NCI-H187 treated with DMSO at 0.1 percent for 48 hours (cell line): ENCODE measurements around the gene OR7G1.

ENCODE experiments used
- DNase-seq: peaks from one replicate; lab custom pipeline; 2025; lab: John Stamatoyannopoulos, UW

OR7G1 gene, protein sequence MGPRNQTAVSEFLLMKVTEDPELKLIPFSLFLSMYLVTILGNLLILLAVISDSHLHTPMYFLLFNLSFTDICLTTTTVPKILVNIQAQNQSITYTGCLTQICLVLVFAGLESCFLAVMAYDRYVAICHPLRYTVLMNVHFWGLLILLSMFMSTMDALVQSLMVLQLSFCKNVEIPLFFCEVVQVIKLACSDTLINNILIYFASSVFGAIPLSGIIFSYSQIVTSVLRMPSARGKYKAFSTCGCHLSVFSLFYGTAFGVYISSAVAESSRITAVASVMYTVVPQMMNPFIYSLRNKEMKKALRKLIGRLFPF

DNA sequence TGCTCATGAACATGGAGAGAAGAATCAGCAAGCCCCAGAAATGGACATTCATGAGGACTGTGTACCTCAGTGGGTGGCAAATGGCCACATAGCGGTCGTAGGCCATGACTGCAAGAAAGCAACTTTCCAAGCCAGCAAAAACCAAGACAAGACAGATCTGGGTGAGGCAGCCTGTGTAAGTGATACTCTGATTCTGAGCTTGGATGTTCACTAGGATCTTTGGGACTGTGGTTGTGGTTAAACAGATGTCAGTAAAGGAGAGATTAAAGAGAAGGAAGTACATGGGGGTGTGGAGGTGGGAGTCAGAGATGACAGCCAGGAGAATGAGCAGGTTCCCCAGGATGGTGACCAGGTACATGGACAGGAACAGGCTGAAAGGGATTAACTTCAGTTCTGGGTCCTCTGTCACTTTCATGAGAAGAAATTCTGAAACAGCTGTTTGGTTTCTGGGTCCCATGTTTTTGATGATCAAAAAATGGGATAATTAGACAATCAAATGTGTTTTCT lies at the start of gene OR7G1:
OR7G1 (minus strand) TSS at position 457 of the 507 bp plus-strand sequence; CDS start at position 457, 0 bp downstream.
- no peak for DNase-seq

DNA sequence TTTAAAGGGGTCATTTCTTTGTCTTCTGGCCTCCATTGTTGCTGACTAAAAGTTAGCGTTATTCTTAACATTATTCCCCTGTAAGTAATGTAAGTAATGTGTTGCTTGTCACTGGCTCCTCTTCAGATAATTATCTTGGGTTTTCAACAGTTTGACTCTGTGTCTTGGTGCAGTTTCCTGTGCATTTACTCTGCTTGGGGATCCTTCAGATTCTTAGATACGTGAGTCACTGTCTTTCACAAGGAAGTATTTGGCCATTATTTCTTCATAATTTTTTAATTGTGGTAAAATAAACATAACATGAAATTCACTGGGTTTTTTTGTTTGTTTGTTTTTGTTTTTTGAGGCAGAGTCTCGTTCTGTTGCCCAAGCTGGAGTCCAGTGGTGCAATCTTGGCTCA lies 49.7 kb upstream of the OR7G1 start:
- DNase-seq, result no peak

DNA sequence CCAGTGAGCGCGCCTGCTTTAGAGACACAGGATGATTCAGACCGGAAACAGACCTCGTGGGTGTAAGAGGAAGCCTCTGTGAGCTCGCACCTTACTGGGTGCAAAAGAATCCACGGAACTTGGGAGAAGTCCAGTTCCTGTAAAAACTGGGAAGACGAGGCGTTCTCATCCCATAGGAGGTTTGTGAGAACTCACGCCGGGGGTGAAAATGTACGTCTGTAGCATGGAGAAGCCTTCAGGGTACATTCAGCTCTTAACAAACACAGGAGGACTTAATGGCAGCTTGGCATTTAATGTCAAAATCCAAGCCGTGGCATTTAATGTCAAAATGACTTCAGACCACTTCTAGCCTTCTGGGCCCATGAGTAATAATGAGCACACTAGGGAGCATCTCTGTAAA lies 45.9 kb upstream of the OR7G1 start:
- no peak for DNase-seq

DNA sequence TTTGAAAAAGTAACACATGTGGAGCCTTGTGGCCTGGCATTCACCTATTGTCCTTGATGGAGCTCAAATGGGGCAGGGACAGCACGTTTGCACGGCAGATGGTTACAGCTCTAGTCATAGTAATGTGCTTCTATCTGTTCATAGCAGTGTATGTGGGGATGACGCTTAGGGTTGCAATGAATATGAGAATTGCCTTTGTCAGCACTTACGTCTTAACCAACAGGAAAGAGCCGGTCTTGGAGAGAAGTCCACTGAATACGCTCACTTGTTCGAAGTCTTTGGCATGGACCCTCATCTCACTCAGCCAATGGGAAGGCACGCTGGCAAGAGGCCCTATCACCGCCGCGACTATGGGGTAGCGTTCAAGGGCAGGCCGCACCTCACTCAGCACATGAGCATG lies 44.3 kb upstream of the OR7G1 start:
- no peak for DNase-seq

DNA sequence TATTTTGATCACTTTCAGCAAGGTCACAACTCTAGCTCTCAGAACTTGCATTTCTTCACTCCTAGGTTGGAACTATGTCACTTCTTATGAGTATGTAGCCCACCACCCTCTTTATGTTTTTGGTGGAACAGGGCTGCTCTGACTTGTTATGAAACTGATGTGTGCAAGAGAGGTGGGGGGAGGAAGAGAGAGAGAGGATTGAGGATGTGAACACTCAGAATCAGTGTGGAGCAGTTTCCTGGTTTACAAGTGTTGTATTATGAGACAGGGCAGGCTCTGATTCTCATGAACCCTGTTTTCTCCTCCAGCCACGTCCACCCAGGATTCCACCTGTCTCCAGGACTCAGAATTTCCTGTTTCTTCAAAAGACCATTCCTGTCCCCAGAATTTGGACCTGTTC lies 40.7 kb upstream of the OR7G1 start:
- DNase-seq, result no peak

DNA sequence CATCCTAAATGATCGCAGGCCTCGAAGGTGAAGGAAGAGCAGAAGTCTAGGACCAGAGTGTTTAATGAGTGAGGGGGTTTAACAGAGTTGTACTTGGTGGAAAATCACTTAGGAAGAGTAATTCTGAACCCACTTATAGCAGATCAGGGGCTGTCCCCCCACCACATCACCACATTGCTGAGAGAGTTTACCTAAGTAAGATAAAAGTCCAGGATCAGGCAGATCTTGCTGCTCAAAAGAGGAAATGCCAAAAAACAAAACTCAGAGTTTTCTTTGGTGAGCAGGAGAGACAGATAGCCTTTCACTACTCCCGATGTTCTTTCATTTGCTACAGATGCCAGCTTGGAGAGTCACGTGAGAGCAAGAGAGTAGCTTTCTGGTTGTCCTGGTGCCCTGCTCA lies 40.0 kb upstream of the OR7G1 start:
- DNase-seq, result no peak

DNA sequence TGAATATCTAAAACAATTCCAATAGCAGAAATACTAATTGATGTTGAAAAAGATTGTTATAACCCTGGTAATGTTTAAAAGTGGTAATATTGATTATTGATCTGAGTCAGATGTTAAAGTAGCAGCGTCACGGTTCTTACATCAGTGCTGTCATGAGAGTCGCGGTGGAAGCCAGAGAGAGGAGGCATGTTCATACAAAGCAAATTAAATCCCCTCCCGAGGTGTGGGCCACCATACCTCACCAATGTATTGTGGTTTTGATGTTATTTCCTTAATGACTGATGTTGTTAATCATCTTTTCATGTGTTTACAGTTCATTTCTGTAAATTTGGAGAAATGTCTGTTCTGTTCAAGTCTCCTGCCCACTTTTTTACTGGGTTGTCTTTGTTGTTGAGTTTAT lies 35.8 kb upstream of the OR7G1 start:
- no peak for DNase-seq

DNA sequence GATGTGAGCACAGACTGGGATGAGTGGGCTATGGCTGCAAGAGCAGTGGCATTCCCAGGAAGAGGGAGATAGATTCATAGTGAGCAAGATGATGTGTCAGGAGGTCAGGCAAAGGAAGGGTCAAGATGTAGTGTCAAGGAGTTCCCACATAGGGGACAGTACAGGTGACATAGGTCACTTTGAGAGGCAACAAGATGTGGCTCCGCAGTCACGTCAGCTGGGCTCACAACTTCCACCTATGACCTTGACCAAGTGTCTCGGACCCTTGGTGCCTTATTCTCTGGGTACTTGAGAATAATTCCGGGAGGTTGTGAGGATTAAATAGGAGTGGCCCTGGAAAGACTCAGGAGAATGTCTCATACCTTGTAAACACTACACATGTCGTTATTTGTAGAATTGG lies 35.1 kb upstream of the OR7G1 start:
- DNase-seq, result no peak

DNA sequence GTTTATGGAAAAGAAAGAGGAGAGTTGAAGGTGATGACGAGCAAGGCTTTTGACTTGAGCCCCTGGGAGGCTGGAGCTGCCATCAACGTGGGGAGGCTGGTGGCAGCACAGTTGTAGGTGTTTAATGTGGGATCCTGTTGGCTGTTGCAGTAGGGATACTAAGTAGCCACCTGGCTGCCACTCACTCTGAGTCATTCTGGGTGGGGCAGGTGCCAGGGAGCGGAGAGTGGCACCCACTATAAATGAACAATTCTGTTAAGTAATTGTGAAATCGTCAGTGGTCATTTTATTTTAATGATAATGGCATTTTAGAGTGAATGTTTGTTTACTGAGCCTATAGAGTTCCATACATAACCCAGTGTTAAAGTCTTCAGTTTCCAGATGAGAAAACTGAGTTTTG lies 34.4 kb upstream of the OR7G1 start:
- DNase-seq, result no peak

DNA sequence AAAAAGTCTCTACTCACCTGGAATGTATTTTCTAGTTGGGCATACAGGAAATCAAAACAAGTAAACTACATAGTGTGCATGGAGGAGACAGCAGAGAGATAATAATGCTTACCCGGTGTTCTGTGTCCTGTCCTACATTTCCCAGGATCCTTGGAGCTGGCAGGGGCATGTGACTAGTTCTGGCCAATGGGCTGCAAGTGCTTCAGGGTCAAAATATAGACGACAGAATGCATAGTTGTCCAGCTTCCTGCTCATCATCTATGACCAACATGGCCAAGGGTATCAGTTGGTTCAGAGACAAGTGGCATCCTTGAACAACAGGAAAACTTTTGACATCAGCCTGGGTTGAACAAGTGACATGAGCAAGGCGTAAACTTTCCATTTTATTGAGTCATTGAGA lies 33.1 kb upstream of the OR7G1 start:
- DNase-seq, result no peak

DNA sequence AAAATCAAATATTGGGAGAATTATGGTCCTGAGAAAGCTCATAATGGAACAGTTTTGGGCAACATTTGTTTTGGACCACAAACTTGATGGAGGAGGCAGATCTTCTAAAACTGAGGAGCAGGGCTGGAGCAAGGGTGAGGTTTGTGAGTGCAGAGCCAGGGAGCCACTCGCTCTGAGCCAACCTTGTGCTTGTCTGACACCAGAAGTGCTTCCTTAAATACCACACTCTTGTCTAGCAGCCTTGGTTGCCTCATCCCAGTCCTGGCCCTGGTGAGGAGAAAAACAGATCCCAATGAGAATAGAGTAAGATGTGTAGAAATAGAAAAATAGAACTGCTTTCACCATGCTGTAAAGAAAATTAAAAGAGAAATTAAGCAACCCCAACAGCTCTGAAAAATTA lies 31.3 kb upstream of the OR7G1 start:
- DNase-seq, result no peak

DNA sequence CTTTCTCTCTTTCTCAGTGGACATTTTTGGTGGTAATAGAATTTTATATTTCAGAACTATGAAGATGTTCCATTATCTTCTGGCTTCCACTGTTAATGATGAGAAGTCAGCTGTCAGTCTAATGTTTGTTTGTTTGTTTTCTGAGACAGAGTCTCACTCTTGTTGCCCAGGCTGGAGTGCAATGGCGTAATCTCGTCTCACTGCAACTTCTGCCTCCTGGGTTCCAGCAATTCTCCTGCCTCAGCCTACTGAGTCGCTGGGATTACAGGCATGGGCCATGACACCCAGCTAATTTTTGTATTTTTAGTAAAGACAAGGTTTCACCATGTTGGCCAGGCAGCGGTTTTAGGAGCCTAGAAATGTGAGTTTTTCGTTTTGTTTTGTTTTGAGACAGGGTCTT lies 29.4 kb upstream of the OR7G1 start:
- DNase-seq, result no peak

DNA sequence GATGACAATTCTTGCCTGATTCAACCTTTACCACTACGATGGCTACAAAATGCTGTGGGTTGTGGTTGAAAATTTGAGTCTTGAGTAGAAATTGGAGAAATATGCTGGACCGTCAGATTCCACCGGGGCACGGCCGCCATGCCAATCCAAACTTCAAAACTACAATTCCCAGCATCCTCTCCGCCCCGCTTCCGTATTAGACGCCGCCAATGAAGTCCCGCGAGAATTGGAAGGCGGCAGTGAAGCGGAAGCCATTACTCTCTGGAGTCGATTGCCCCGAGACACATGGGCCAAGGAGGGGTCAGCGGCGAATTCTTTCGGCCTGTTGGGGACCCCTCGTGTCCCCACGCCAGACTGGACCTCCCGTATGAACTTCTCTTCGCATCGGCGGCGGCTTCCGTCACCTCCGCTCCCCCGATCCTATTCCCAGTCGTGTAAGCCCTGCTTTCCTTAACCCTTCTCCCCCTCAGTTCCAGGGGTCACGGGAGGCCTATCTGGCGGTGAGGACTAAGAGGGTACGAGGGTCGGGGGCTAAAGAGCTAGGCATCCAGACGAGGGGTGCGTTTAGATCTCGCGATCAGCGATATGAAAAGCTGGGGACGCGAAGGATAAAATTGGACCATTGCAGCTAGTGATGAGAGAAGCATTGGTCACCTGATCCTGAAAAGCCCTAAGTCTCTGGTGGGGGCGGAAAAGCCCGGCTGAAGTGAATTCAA lies 24.8 kb upstream of the OR7G1 start, which contains the start of gene ZNF317:
ZNF317 (plus strand) TSS at position 239 of the 716 bp plus-strand sequence. CDS start 15,620 bp downstream, outside the sequence.
- peak; percentile 66 for DNase-seq

DNA sequence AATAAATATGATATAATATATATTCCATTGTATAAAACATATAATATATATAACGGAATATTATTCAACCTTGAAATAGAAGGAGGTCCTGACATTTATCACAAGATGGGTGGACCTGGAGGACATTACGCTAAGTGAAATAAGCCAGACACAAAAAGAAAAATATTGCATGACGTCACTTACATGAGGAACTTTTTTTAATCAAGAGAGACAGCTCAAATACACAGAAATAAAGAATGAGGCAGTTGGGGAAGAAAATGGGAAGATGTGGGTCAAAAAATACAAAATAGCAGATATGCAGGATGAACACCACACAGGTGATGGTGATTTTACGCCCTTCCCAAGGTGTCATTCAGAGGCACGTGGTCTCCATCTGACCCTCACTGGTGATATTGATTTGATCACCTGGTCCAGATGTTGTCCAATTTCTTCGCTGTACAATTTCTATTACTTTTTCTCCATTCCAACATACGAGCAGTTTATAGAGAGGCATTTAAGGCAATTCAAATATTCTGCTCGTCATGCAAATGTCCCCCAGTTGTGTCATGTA lies 24.1 kb upstream of the OR7G1 start:
- DNase-seq, result no peak

DNA sequence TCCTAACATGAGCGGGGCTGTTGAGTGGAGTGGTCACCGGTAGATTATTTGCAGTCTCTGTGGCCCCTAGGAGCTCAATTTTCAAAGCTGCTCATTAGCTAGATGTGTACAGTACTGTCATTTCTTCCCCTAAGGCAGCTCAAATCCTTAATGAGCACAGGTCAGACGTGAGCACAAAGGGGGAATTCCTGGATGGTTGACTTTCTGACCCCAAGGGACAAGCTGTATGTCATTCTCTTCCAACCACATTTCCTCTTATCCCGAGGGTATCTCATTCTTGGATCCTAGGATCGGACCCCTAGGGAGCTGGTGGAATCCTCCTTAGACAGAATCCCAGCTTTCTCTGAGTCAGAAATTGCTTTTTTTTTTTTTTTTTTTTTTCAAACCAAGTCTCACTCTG lies 16.9 kb upstream of the OR7G1 start:
- DNase-seq, result no peak

DNA sequence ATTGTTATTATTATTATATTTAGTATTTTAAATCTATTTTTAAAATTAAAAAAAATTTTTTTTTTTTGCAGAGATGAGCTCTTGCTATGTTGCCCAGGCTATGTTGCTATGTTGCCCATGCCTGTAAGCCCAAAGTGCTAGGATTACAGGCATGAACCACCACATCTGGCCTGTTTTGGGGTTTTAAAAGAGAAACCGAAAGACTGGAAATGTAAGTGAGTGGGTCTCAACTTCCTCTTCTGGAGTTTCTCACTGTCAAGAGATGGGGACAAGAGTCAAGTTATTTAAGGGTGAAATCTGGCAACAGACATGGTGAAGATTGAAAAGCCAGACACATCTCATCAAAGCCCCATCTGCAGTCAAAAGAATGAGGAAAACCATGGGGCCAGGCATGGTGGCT lies 15.4 kb upstream of the OR7G1 start:
- DNase-seq, result no peak

DNA sequence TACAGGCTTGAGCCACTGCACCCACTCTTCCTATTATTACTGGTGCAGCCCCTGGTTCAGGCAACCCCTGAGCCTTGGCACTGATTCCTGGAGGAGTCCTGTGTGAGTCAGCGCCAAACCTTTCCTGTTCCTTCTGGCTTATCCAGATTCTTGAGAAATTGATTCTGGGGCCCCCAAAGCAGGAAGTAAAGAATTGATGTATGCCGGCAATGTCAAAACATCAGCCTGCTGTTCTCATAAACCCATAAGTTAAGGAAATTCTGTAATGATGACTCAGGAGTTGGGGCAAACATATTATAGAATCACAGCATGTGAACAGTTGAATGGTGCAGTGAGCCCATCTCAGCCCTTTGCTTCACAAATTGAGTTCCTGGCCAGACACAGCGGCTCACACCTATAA lies 12.6 kb upstream of the OR7G1 start:
- DNase-seq, result no peak

DNA sequence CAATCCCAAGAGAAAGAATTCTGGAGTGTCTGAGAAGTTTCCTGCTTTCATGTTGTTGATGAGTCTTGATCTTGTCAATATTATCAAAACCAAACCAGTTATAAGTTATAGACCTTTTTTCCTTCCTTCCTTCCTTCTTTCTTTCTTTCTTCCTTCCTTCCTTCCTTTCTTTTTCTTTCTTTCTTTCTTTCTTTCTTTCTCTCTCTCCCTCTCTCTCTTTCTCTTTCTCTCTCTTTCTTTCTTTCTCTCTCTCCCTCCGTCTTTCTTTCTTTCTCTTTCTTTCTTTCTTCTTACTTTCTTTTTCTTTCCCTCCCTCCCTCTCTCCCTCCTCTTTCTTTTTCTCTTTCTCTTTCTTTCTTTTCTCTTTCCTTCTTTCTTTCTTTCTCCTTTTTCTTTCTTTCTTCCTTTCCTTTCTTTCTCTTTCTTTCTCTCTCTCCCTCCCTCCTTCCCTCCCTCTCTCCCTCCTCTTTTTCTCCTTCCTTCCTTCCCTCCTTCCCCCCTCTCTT lies 11.4 kb upstream of the OR7G1 start, which contains the start of gene OR7G3:
OR7G3 (minus strand) TSS at position 51 of the 506 bp plus-strand sequence; CDS start at position 51, 0 bp downstream.
- no peak for DNase-seq

DNA sequence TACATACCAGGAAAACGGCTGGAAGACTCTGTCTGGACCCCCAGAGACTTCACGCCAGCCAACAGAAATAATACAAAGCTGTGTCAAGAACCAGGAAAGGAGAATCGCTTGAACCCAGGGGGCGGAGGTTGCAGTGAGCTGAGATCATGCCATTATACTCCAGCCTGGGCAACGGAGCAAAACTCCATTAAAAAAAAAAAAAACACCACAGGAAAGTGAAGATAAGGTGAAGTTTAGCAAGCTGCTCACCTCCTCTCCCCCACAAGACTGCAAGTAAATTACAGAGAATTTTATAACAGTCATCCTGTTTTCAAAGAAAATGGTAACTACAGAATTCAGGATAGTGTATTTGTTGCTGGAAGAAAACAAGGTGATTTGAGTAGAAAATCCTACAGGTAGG lies 984 bp upstream of the OR7G1 start:
- no peak for DNase-seq

DNA sequence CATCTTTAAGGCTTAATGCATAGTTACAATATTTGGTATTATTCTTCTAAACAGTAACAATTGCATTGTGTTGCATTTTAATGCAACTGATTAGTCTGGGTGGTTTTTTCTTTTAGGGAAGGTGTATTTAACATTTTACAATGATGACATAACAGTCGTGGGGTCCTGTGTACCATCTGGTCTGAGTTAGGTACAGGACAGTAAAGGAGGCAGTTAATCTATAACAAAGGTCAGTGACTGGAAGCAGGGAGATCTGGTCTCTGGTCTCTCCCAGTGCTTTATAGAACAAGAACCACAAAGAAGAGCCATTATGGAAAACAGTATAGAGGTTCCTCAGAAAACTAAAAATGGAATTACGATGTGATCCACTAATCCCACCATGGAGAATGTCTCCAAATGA lies 5.6 kb downstream of the OR7G1 start:
- no peak for DNase-seq

DNA sequence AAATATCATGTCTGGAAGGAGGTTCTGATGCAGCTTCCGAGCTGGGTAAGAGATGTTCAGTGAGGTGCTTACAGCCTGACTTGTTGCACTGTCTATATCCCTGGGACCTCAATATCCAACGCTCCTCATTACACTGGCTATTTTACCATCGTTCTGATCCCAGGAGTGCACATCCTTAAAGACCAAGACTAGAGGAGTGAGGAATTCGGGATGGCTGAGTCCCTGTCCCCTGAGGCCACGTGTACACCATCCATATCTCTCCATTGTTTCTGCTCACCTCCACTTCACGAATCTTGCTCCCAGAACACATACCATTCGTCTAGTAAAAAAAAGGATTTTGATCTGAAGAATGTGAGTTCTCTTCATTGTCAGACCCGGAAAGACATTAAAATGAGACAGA lies 8.2 kb downstream of the OR7G1 start, which contains the start of gene OR7G2:
OR7G2 (minus strand) TSS at position 101 of the 400 bp plus-strand sequence. CDS start 4,232 bp downstream, outside the sequence.
- DNase-seq, result no peak

DNA sequence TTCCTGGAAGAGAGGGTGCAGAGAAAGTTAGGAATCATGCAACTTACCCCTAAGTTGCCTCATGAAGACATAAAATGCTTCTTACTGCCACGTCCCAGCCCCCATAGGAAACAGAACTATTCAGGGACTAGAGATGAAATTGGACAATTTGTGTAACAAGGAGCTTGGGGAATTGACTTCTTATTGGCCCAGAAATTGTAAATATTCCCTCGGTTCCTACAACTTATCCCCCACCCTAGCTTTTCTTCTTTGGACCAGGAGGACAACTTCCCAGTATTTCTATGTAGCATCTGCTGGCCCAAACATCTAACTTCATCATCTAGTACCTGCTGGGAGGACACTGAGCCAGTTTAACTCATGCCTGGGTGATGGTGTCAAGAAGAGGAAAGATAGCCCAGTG lies 28.8 kb downstream of the OR7G1 start, which contains the start of gene OR1M1:
OR1M1 (plus strand) TSS at position 301 of the 400 bp plus-strand sequence. CDS start 6,184 bp downstream, outside the sequence.
- no peak for DNase-seq
